GM20000 (cell line): ENCODE measurements around the gene PRRC2A.

Source experiments
- DNase-seq: peaks from one replicate; pipeline ENCODE4 v3.0.0; 2012; ENCODE audit warnings: low spot score
- TF ChIP-seq, protein P1 (sequence below): IDR thresholded peaks from 2 replicates; pipeline ENCODE4 v1.5.1; 2012; ENCODE audit warnings: mild to moderate bottlenecking, control low read depth; ENCODE audit errors: extremely low read depth, missing control alignments

Gene PRRC2A

DNA sequence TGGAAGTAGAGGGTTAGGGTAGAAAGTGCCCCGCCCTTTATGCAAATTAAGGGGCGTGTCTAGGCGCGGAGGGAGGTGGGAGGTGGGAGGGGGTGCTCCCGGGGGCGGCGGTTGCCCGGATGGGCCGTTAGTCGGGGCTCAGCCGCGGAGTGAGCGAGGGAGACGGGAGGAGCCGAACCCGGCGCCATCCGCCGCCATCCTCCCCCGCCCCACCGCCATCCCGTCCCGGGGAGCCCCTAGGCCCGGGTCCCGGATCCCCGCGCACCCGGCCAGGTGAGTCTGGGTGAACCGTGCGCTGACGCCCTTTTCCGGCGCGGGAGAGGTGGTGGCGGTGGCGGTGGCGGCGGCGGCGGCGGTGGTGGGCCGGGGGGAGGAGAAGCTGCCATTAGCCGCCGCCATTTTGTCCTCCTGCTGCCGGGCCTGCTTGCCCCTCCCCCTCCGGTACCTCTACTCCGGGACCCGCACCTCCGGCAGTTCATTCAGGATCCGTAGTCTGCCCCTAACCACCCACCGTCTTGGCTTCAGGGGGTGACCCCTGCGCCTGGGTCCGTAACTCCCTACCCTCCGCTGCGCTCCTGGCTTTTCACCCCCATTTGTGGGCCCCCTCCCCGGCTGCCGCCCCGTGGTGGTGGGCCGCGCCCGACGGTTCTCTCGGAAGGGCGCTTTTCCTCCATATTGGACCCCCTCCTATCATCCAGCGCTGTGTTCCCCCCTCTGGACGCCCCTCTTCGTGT is at the start of gene PRRC2A:
TSS of gene PRRC2A (plus strand) at position 130 of the 734 bp plus-strand sequence. CDS start 2,075 bp downstream, outside the sequence.
- DNase-seq, result peak; percentile 98
- TF ChIP-seq, protein P1, sequence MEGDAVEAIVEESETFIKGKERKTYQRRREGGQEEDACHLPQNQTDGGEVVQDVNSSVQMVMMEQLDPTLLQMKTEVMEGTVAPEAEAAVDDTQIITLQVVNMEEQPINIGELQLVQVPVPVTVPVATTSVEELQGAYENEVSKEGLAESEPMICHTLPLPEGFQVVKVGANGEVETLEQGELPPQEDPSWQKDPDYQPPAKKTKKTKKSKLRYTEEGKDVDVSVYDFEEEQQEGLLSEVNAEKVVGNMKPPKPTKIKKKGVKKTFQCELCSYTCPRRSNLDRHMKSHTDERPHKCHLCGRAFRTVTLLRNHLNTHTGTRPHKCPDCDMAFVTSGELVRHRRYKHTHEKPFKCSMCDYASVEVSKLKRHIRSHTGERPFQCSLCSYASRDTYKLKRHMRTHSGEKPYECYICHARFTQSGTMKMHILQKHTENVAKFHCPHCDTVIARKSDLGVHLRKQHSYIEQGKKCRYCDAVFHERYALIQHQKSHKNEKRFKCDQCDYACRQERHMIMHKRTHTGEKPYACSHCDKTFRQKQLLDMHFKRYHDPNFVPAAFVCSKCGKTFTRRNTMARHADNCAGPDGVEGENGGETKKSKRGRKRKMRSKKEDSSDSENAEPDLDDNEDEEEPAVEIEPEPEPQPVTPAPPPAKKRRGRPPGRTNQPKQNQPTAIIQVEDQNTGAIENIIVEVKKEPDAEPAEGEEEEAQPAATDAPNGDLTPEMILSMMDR, result no peak

DNA sequence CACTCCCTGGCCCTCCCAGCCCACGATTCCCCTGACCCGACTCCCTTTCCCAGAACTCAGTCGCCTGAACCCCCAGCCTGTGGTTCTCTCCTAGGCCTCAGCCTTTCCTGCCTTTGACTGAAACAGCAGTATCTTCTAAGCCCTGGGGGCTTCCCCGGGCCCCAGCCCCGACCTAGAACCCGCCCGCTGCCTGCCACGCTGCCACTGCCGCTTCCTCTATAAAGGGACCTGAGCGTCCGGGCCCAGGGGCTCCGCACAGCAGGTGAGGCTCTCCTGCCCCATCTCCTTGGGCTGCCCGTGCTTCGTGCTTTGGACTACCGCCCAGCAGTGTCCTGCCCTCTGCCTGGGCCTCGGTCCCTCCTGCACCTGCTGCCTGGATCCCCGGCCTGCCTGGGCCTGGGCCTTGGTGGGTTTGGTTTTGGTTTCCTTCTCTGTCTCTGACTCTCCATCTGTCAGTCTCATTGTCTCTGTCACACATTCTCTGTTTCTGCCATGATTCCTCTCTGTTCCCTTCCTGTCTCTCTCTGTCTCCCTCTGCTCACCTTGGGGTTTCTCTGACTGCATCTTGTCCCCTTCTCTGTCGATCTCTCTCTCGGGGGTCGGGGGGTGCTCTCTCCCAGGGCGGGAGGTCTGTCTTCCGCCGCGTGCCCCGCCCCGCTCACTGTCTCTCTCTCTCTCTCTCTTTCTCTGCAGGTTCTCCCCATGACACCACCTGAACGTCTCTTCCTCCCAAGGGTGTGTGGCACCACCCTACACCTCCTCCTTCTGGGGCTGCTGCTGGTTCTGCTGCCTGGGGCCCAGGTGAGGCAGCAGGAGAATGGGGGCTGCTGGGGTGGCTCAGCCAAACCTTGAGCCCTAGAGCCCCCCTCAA is 48.2 kb upstream of the PRRC2A start, which contains the start of gene LTA:
TSS of gene LTA (plus strand) at position 249 of the 871 bp plus-strand sequence. CDS start at position 703, 454 bp downstream.
- no peak for DNase-seq
- TF ChIP-seq, protein P1, result no peak

DNA sequence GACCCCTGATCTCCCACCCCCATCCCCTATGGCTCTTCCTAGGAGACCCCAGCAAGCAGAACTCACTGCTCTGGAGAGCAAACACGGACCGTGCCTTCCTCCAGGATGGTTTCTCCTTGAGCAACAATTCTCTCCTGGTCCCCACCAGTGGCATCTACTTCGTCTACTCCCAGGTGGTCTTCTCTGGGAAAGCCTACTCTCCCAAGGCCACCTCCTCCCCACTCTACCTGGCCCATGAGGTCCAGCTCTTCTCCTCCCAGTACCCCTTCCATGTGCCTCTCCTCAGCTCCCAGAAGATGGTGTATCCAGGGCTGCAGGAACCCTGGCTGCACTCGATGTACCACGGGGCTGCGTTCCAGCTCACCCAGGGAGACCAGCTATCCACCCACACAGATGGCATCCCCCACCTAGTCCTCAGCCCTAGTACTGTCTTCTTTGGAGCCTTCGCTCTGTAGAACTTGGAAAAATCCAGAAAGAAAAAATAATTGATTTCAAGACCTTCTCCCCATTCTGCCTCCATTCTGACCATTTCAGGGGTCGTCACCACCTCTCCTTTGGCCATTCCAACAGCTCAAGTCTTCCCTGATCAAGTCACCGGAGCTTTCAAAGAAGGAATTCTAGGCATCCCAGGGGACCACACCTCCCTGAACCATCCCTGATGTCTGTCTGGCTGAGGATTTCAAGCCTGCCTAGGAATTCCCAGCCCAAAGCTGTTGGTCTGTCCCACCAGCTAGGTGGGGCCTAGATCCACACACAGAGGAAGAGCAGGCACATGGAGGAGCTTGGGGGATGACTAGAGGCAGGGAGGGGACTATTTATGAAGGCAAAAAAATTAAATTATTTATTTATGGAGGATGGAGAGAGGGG is 47.0 kb upstream of the PRRC2A start:
- TF ChIP-seq, protein P1, result no peak
- DNase-seq, result no peak

DNA sequence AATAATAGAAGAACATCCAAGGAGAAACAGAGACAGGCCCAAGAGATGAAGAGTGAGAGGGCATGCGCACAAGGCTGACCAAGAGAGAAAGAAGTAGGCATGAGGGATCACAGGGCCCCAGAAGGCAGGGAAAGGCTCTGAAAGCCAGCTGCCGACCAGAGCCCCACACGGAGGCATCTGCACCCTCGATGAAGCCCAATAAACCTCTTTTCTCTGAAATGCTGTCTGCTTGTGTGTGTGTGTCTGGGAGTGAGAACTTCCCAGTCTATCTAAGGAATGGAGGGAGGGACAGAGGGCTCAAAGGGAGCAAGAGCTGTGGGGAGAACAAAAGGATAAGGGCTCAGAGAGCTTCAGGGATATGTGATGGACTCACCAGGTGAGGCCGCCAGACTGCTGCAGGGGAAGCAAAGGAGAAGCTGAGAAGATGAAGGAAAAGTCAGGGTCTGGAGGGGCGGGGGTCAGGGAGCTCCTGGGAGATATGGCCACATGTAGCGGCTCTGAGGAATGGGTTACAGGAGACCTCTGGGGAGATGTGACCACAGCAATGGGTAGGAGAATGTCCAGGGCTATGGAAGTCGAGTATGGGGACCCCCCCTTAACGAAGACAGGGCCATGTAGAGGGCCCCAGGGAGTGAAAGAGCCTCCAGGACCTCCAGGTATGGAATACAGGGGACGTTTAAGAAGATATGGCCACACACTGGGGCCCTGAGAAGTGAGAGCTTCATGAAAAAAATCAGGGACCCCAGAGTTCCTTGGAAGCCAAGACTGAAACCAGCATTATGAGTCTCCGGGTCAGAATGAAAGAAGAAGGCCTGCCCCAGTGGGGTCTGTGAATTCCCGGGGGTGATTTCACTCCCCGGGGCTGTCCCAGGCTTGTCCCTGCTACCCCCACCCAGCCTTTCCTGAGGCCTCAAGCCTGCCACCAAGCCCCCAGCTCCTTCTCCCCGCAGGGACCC is 46.1 kb upstream of the PRRC2A start:
- TF ChIP-seq, protein P1, result peak; percentile 12
- peak; percentile 17 for DNase-seq

DNA sequence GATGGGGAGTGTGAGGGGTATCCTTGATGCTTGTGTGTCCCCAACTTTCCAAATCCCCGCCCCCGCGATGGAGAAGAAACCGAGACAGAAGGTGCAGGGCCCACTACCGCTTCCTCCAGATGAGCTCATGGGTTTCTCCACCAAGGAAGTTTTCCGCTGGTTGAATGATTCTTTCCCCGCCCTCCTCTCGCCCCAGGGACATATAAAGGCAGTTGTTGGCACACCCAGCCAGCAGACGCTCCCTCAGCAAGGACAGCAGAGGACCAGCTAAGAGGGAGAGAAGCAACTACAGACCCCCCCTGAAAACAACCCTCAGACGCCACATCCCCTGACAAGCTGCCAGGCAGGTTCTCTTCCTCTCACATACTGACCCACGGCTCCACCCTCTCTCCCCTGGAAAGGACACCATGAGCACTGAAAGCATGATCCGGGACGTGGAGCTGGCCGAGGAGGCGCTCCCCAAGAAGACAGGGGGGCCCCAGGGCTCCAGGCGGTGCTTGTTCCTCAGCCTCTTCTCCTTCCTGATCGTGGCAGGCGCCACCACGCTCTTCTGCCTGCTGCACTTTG is 45.1 kb upstream of the PRRC2A start, which contains the start of gene TNF:
TSS of gene TNF (plus strand) at position 231 of the 567 bp plus-strand sequence. CDS start at position 408, 177 bp downstream.
- DNase-seq, result peak; percentile 81
- TF ChIP-seq, protein P1, result no peak
